Kidney epithelial cell (primary cell): ENCODE results near the gene C10orf90. TPM values are rescaled to one million over a fixed set of nuclear protein-coding genes. Genes with fewer than 3 reads are reported as not detected.

Experiments
- DNase-seq: peaks from one replicate; pipeline ENCODE4 v3.0.0-alpha.2; 2010; ENCODE audit warnings: low read depth
- H3K27me3 ChIP-seq: 2 replicates; pipeline ENCODE4 v1.6.0; 2011; ENCODE audit warnings: low read length; ENCODE audit not compliant: control insufficient read depth, insufficient read depth
- H3K36me3 ChIP-seq: 2 replicates; pipeline ENCODE4 v1.5.1; 2011; ENCODE audit warnings: low read length; ENCODE audit not compliant: control insufficient read depth, insufficient read depth
- H3K4me3 ChIP-seq: 2 replicates; pipeline ENCODE4 v1.5.1; 2011; ENCODE audit warnings: low read depth, mild to moderate bottlenecking, control low read depth, low read length
- CTCF ChIP-seq: IDR thresholded peaks from 2 replicates; pipeline ENCODE4 v1.5.1; 2011; ENCODE audit warnings: mild to moderate bottlenecking, moderate library complexity, low read length, control low read depth, inconsistent platforms; ENCODE audit not compliant: insufficient read depth, poor library complexity, severe bottlenecking
- total RNA-seq: library from RNA; depleted of rRNA; stranded (reverse); fragments of >200 nt; gene quantifications from 2 replicates; pipeline ENCODE4 v1.2.3, GENCODE V29; 2015

C10orf90 gene
- total RNA-seq, 1 donor from 2014 or later = not detected

- TF ChIP-seq CTCF = peak; percentile 73
- Histone ChIP-seq H3K27me3 (no peaks in the 10 kb centered on the region), H3K4me3 (no peak overlapping the region), H3K36me3 (no peaks in the 10 kb centered on the region)
- DNase-seq = no peak
These were observed 166.3 kb downstream of the C10orf90 start for GRCh38 chr10:126504063-126504760.

GRCh38 chr10:126503392-126504062 is 167.0 kb downstream of the C10orf90 start:
- H3K4me3 ChIP-seq = no peak overlapping the region
- no peak for DNase-seq
- no peaks in the 10 kb centered on the region for H3K27me3 ChIP-seq
- no peaks in the 10 kb centered on the region for H3K36me3 ChIP-seq
- no peak for TF ChIP-seq CTCF

GRCh38 chr10:126502441-126502840 is 168.1 kb downstream of the C10orf90 start:
- no peak for DNase-seq
- no peak for TF ChIP-seq CTCF
- Histone ChIP-seq H3K36me3 (no peaks in the 10 kb centered on the region), H3K4me3 (no peak overlapping the region), H3K27me3 (no peaks in the 10 kb centered on the region)

GRCh38 chr10:126501828-126502227 is 168.7 kb downstream of the C10orf90 start:
- Histone ChIP-seq H3K4me3 (no peak overlapping the region), H3K27me3 (no peaks in the 10 kb centered on the region), H3K36me3 (no peaks in the 10 kb centered on the region)
- TF ChIP-seq CTCF = no peak
- DNase-seq = no peak

- no peaks in the 10 kb centered on the region for H3K27me3 ChIP-seq
- H3K4me3 ChIP-seq = no peak overlapping the region
- H3K36me3 ChIP-seq = no peaks in the 10 kb centered on the region
- no peak for DNase-seq
- TF ChIP-seq CTCF = no peak
These were observed 169.6 kb downstream of the C10orf90 start for GRCh38 chr10:126500866-126501265.
